NOMO-1 treated with dmso at 0.1 percent for 144 hours (cell line): ENCODE measurements around the gene FAM131B.

Experiments
- DNase-seq: peaks from one replicate; lab custom pipeline; 2025; ENCODE audit not compliant: unreplicated experiment; lab: John Stamatoyannopoulos, UW

FAM131B gene

DNA sequence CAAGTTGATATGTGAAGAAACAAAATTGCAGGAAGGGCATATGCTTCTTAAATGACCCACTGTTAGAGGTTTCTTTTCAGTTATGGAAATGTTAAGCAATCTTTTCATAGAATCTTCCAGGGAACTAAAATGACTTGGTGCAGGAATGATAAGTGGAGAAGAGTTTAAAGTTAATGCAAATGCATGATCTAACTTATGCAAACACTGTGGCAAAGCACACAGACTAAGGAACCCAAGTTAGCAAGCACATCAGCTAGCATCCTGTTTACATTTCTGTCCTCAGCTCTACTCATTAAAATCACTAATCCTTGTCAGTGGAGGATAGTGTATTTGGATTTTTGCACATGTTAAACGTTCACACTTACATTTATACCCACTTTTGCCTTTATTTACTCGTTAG lies 37.3 kb downstream of the FAM131B start:
- DNase-seq = no peak

GRCh38 chr7:143323653-143324052 lies 38.9 kb downstream of the FAM131B start:
- no peak for DNase-seq

GRCh38 chr7:143322760-143323633 lies 39.5 kb downstream of the FAM131B start:
- no peak for DNase-seq

GRCh38 chr7:143321734-143322133 lies 40.8 kb downstream of the FAM131B start:
- DNase-seq = no peak

- DNase-seq = no peak
Measured at GRCh38 chr7:143321242-143321641, 41.3 kb downstream of the FAM131B start.

DNA sequence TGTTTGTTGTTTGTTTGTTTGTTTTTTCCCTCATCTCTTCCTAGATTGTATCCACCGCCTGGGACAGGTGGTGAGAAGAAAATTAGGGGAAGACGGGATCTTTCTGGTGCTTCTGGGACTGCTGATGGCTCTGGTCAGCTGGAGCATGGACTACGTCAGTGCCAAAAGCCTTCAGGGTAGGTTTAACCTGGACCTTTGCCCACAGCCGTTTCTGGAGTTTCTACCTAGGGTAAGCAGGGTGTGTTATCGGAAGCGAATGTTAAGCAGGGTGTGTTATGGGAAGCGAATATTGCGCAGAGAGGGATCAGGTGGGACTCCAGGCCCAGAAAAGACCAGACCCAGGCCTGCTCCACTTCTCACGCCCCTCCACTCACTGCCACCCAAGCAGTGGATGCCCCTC lies 41.9 kb downstream of the FAM131B start:
- no peak for DNase-seq

GRCh38 chr7:143318661-143319060 lies 43.9 kb downstream of the FAM131B start:
- DNase-seq = no peak

- no peak for DNase-seq
Measured at GRCh38 chr7:143316492-143316891, 46.0 kb downstream of the FAM131B start.

GRCh38 chr7:143315776-143316175 lies 46.7 kb downstream of the FAM131B start, which contains the start of gene CLCN1:
Gene CLCN1 (plus strand): TSS chr7:143316111. CDS start chr7:143316213, 102 bp downstream.
- no peak for DNase-seq

DNA sequence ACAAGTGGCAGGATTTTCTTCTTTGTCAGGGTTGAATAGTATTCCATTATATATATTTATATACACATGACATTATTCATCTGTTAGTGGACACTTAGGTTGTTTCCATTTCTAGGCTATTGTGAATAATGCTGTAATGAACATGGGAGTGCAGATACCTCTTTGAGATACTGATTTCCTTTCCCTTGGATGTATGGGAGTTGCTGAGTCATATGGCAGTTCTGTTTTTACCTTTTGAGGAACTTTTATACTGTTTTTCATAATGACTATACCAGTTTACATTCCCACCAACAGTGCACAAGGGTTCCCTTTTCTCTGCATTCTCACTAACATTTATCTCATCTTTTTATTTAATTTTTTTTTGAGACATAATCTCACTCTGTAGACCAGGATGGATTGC lies 48.4 kb downstream of the FAM131B start:
- no peak for DNase-seq

- DNase-seq = no peak
Measured at GRCh38 chr7:143308632-143309031, 53.9 kb downstream of the FAM131B start.

DNA sequence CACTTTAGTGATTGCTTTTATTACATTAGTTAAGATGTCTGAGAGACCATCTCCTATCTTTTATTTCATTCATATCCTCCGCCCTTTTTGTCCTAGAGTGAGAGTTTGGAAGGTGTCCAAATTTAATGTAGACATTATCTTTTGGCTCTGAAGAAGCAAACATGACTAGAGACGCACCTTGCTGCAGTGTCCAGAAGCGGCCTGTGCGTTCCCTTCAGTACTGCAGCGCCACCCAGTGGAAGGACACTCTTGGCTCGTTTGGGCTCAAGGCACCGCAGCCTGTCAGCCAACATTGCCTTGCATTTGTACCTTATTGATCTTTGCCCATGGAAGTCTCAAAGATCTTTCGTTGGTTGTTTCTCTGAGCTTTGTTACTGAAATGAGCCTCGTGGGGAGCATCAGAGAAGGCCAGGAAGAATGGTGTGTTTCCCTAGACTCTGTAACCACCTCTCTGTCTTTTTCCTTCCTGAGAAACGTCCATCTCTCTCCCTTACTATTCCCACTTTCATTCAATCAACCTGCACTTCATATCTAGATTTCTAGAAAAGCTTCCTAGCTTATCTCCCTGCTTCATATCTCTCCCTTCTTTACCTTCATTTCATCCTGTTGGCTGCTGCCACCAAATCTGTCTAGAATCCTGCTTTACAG lies 57.0 kb downstream of the FAM131B start:
- no peak for DNase-seq

DNA sequence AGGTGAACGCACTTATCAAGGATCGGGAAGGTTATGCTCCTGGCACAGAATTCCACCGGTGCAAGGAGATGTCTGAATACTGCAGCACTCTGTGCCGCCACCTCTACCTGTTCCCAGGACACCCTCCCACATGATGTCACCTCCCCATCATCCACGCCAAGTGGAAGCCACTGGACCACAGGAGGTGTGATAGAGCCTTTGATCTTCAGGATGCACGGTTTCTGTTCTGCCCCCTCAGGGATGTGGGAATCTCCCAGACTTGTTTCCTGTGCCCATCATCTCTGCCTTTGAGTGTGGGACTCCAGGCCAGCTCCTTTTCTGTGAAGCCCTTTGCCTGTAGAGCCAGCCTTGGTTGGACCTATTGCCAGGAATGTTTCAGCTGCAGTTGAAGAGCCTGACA lies 57.6 kb downstream of the FAM131B start:
- no peak for DNase-seq

DNA sequence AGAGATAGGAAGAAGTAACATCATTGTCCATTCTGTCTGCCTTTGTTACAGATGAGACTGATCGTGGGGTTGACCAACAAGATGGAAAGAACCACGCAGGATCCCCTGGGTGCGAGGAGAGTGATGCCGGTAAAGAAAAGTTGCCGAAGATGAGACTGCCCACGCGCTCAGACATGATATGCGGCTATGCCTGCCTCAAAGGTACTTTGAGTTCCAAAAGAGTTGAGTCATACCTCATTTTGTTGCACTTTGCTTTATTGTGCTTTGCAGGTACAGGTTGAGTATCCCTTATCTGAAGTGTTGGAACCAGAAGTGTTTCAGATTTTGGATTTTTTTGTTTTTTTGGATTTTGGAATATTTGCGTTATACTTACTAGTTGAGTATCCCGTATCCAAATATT lies 58.8 kb downstream of the FAM131B start:
- DNase-seq = no peak
